A549 treated with CpdA at 1 μM for 4 hours (cell line): ENCODE measurements around the gene SCYGR2. TPM values are rescaled to one million over a fixed set of nuclear protein-coding genes. Genes with fewer than 3 reads are reported as not detected.

ENCODE experiments used
- total RNA-seq: library from RNA; stranded (reverse); fragments of 200-300 nt; extraction: Qiagen RNA extraction; gene quantifications from 5 replicates; pipeline ENCODE4 v1.2.3, GENCODE V29; 2022; ENCODE audit warnings: low read depth

The SCYGR2 gene, protein sequence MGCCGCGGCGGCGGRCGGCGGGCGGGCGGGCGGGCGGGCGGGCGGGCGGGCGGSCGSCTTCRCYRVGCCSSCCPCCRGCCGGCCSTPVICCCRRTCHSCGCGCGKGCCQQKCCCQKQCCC
- not detected in 5 replicates for total RNA-seq

DNA sequence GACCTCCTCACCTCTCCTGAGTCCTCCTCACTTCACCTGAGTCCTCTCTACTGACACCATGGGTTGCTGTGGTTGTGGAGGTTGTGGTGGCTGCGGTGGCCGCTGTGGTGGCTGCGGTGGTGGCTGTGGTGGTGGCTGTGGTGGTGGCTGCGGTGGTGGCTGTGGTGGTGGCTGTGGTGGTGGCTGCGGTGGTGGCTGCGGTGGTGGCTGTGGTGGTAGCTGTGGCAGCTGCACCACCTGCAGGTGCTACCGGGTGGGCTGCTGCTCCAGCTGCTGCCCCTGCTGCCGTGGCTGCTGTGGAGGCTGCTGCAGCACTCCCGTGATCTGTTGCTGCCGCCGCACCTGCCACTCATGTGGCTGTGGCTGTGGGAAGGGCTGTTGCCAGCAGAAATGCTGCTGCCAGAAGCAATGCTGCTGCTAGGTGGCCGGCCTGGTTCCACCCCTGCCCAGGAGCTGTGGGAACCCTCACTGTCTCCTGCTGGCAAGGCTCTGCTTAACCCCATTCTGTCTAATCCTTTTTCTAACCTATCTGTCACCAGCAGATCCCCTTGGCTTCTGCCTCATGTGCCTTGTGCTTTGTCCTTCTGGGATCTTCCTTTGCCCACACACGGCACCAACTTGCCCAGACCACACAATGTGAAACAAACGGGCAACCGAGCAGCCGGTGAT lies at the start of gene SCYGR2:
Gene SCYGR2 (plus strand): TSS at position 59 of the 669 bp plus-strand sequence. CDS start 0 bp downstream, at position 59.

DNA sequence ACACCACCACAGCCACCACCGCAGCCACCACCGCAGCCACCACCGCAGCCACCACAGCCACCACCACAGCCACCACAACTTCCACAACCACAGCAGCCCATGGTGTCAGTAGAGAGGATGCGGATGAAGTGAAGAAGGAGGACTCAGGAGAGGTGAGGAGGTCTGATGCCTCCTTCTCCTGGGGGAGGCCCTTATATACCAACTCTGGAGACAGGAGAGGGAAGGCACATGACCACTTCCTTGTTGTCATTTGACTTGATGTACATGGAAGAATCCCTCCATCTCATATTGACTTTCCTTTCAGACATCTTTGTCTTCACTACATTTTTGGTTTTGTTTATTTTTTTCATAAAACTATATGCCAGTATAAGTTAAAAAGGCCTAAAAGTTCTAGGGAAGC lies 16.0 kb downstream of the SCYGR2 start, which contains the start of gene SCYGR3:
Gene SCYGR3 (minus strand): TSS at position 101 of the 400 bp plus-strand sequence. CDS start 0 bp downstream, at position 101.

DNA sequence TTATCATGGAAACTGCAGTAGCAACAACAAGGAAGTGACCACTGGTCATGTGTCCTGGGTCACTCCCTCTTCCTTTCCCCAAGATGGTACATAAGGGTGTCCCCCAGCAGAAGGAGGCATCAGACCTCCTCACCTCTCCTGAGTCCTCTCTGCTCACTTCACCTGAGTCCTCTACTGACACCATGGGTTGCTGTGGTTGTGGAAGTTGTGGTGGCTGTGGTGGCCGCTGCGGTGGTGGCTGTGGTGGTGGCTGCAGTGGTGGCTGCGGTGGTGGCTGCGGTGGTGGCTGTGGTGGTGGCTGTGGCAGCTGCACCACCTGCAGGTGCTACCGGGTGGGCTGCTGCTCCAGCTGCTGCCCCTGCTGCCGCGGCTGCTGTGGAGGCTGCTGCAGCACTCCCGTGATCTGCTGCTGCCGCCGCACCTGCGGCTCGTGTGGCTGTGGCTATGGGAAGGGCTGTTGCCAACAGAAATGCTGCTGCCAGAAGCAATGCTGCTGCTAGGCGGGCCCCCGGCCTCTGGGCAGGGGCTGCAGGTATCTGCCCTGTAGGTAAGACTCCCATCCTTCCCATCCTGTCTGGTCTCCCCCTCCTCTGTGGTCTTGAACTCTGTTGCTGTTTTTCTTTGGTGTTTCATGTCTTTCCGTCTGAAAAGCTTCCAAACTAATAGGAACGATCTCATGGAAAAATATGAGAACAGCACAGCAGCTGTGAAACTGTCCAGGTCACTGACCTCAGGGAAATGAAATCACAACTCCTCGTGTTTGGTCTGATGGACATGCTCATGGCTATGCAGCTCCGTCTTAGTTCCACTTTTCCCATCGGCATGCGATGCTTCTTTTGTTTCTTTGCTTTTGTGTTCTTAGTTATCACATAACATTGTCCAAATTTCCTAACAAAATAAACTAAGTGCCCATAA lies 18.9 kb downstream of the SCYGR2 start, which contains the start of gene SCYGR4:
Gene SCYGR4 (plus strand): TSS at position 183 of the 915 bp plus-strand sequence. CDS start 0 bp downstream, at position 183.

Other genes starting within 250 kb of the SCYGR2 start
- gene TM4SF20, start 219.6 kb upstream of the SCYGR2 start, total RNA-seq, result 7.8 to 11.0 TPM (median 9.5 TPM) in 5 replicates
- not detected in 5 replicates for gene SCYGR1, start 210.9 kb upstream of the SCYGR2 start, total RNA-seq
- 95.9 to 136 TPM (median 122 TPM) in 5 replicates for gene AGFG1, start 126.7 kb upstream of the SCYGR2 start, total RNA-seq
- not detected in 5 replicates for gene SCYGR3, start 15.9 kb downstream of the SCYGR2 start, total RNA-seq
- 0.09 TPM in 1 of 5 replicates, not detected in the others for gene SCYGR4, start 18.6 kb downstream of the SCYGR2 start, total RNA-seq
- gene SCYGR5, start 67.9 kb downstream of the SCYGR2 start, total RNA-seq, result not detected in 5 replicates
- 2.5 to 3.6 TPM (median 2.8 TPM) in 5 replicates for gene SLC19A3, start 119.1 kb downstream of the SCYGR2 start, total RNA-seq
- gene SCYGR6, start 125.9 kb downstream of the SCYGR2 start, total RNA-seq, result not detected in 5 replicates
- not detected in 5 replicates for gene SCYGR7, start 129.4 kb downstream of the SCYGR2 start, total RNA-seq
- not detected in 5 replicates for gene SCYGR8, start 147.0 kb downstream of the SCYGR2 start, total RNA-seq
- gene CCL20, start 214.9 kb downstream of the SCYGR2 start, total RNA-seq, result 1.8 to 4.4 TPM (median 2.7 TPM) in 5 replicates